Measurements from ENCODE around the gene SORBS1. TPM values are rescaled to one million over a fixed set of nuclear protein-coding genes. Genes with fewer than 3 reads are reported as not detected.

Gene SORBS1
- total RNA-seq, 2 experiments from 2014 or later, result 0.13 to 0.70 TPM

DNA sequence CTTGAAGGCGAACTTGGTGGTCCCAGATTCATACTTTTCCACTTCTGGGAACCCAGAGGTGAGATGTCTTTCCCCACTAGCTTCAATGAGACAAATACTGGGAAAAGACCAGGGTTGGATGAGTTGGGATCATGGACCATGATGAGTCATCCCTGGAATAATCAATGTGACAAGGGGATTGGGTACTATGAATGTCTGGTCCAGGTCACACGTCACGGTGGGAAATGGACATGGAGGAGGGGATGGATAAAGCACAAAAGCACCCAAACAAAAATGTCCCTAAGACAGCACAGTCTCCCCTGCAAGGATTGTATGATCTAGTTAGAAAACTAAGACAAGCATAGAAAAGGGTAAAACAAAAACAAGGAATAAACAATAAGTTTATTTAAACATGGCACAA, 12.4 kb upstream of the SORBS1 start:
- CTCF ChIA-PET, result no interaction called here
- no peaks in the 10 kb centered on the region for H3K9me3 Mint-ChIP-seq
- DNase-seq (no peak), ATAC-seq (no peak)
- H3K27ac Mint-ChIP-seq, result no peak overlapping the region
- no peaks in the 10 kb centered on the region for H3K36me3 Mint-ChIP-seq (ENCODE audit: low read depth)
- intact Hi-C loops (cut with micrococcal nuclease), result no loop called here
- POLR2A ChIA-PET, result no interaction called here
- TF ChIP-seq, protein P1, sequence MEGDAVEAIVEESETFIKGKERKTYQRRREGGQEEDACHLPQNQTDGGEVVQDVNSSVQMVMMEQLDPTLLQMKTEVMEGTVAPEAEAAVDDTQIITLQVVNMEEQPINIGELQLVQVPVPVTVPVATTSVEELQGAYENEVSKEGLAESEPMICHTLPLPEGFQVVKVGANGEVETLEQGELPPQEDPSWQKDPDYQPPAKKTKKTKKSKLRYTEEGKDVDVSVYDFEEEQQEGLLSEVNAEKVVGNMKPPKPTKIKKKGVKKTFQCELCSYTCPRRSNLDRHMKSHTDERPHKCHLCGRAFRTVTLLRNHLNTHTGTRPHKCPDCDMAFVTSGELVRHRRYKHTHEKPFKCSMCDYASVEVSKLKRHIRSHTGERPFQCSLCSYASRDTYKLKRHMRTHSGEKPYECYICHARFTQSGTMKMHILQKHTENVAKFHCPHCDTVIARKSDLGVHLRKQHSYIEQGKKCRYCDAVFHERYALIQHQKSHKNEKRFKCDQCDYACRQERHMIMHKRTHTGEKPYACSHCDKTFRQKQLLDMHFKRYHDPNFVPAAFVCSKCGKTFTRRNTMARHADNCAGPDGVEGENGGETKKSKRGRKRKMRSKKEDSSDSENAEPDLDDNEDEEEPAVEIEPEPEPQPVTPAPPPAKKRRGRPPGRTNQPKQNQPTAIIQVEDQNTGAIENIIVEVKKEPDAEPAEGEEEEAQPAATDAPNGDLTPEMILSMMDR (IDR thresholded peaks at IDR 0.05), result no peak
- H3K4me3 Mint-ChIP-seq, result no peak overlapping the region
- H3K4me1 Mint-ChIP-seq (ENCODE audit: low read depth), result no peaks in the 10 kb centered on the region
- H3K27me3 Mint-ChIP-seq, result peaks cover 16% of the 10 kb centered on the region

DNA sequence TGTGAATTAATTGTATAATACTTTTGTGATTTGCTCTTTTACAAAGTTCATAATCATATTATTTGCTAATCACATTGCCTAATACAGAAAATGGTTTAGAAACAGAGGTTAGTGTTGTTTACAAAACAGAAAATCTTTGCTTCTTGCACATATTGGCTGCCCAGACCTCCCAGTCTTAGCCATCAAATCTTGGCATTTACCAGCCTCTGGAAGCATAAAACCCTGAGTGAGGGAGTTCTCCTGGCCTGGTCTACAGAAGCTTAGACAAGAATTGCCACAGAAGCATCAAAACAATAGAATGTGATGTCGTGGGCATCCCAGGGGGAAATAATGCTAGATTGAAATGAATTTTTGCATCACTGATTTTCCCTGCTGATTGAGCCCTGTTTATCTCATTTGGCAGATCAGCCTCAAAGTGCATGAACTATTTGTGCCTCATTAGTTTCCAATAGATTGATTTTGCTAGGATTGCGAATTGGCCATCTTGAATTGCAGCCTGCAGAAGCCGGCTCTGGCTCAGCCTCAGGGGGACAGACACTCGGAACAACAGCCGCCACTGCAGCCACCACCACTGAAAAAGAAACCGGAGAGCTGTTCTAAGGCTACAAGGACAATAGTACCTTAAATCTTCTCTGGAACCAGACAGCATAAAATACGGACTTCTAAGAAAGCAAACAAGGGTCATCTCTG, 11.1 kb upstream of the SORBS1 start:
- no peaks in the 10 kb centered on the region for H3K9me3 Mint-ChIP-seq
- H3K4me1 Mint-ChIP-seq (ENCODE audit: low read depth), result no peaks in the 10 kb centered on the region
- no peak overlapping the region for H3K4me3 Mint-ChIP-seq
- H3K27me3 Mint-ChIP-seq, result peaks cover 14% of the 10 kb centered on the region
- intact Hi-C loops (cut with micrococcal nuclease), result no loop called here
- POLR2A ChIA-PET, result no interaction called here
- H3K36me3 Mint-ChIP-seq (ENCODE audit: low read depth), result no peaks in the 10 kb centered on the region
- H3K27ac Mint-ChIP-seq, result no peak overlapping the region
- no peak for DNase-seq
- CTCF ChIA-PET, result no interaction called here
- ATAC-seq, result no peak
- TF ChIP-seq, protein P1 (IDR thresholded peaks at IDR 0.05), result no peak

DNA sequence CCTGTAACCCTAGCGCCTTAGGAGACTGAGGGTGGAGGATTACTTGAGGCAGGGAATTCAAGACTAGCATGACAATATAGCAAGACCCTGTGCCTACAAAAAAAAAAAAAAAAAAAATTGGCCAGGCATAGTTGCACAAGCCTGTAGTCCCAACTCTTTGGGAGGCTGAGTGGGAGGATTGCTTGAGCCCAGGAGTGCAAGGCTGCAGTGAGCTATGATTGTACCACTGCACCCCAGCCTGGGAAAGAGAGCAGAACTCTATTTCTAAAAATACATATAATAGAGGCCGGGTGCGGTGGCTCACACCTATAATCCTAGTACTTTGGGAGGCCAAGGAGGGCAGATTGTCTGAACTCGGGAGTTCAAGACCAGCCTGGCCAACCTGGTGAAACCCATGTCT, 10.2 kb upstream of the SORBS1 start:
- Mint-ChIP-seq H3K36me3 (ENCODE audit: low read depth) (no peaks in the 10 kb centered on the region), H3K4me3 (no peak overlapping the region), H3K27ac (no peak overlapping the region), H3K27me3 (peaks cover 14% of the 10 kb centered on the region), H3K4me1 (ENCODE audit: low read depth) (no peaks in the 10 kb centered on the region), H3K9me3 (no peaks in the 10 kb centered on the region)
- POLR2A ChIA-PET, result no interaction called here
- CTCF ChIA-PET, result no interaction called here
- intact Hi-C loops (cut with micrococcal nuclease), result no loop called here
- TF ChIP-seq, protein P1 (IDR thresholded peaks at IDR 0.05), result no peak
- ATAC-seq (no peak), DNase-seq (no peak)

DNA sequence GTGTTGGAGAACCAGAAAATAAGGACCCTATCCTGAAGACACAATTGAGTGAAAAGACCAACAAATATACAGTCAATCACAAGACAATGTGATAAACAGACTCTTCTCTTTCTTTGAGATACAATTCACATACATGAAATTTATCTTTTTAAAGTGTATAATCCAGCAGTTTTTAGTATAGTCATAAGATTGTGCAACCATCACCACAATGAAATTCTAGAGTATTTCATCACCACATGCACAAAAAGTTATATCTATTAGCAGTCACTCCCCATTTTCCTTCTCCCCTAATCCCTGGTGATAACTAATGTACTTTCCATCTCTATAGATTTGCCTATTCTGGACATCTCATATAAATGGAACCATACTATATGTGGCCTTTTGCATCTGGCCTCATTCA, 8.2 kb upstream of the SORBS1 start:
- ChIA-PET POLR2A (no interaction called here), CTCF (no interaction called here)
- Mint-ChIP-seq H3K4me1 (ENCODE audit: low read depth) (no peaks in the 10 kb centered on the region), H3K27ac (no peak overlapping the region), H3K36me3 (ENCODE audit: low read depth) (no peaks in the 10 kb centered on the region), H3K9me3 (no peaks in the 10 kb centered on the region), H3K4me3 (no peak overlapping the region), H3K27me3 (peaks cover 7% of the 10 kb centered on the region)
- ATAC-seq (no peak), DNase-seq (no peak)
- TF ChIP-seq, protein P1 (IDR thresholded peaks at IDR 0.05), result no peak
- intact Hi-C loops (cut with micrococcal nuclease), result no loop called here

DNA sequence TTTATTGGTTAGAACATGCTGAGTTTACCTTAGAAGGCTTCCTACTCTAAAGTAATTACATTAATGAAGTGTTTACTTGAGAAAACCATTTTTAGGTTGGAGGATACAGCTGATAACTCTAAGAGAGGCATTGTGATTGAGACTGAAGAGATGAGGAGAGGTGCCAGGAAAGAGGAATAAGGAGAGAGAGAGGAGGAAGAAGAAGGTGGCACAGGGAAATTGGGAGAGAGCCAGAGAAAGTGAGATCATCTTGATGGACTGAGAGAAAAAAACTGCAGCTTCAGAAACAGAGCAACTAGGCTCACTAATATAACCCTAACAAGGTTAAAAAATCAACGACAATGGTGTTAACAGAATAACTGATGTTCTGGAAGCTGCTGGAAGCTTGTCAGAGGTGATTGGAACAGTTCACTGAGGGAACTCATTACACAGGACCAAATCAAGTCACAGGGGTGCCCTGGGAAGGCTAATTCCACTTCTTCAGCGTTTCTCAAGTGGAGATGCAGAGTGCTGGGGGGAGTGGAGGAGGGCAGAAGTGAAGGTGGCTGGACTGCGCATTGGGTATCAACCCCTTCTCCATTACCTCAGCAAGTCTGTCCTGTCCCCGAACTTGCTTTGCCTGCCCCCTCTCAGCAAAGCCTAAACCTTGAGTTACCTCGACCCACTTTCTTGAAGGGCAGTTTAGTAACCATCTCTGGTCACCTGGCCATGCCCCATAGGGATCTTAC, 6.9 kb upstream of the SORBS1 start:
- H3K36me3 Mint-ChIP-seq (ENCODE audit: low read depth), result no peaks in the 10 kb centered on the region
- H3K27ac Mint-ChIP-seq, result no peak overlapping the region
- H3K27me3 Mint-ChIP-seq, result peaks cover 4% of the 10 kb centered on the region
- no peak for ATAC-seq
- TF ChIP-seq, protein P1 (IDR thresholded peaks at IDR 0.05), result no peak
- intact Hi-C loops (cut with micrococcal nuclease), result no loop called here
- CTCF ChIA-PET, result no interaction called here
- no peaks in the 10 kb centered on the region for H3K9me3 Mint-ChIP-seq
- POLR2A ChIA-PET, result no interaction called here
- no peaks in the 10 kb centered on the region for H3K4me1 Mint-ChIP-seq (ENCODE audit: low read depth)
- no peak for DNase-seq
- no peak overlapping the region for H3K4me3 Mint-ChIP-seq
